Naive B cell (primary cell): ENCODE data around the gene SSX4B. TPM values are rescaled to one million over a fixed set of nuclear protein-coding genes. Genes with fewer than 3 reads are reported as not detected.
"Not testable (repeated sequence)": the region's sequence is repeated elsewhere in the genome, so short reads cannot be mapped to it uniquely, and the experiment has no call there.

Source experiments
- ATAC-seq, 2 donors: fragments of 150-1000 bp; cut with Tn5 transposase; 2 replicates each; pipeline ENCODE4 v1.10.0; 2021; ENCODE audit warnings: low read depth in 2 of 2, mild to moderate bottlenecking in 2 of 2, moderate library complexity in 2 of 2
- DNase-seq: peaks from one replicate; pipeline ENCODE4 v3.0.0; 2022
- H3K27ac Mint-ChIP-seq, 6 donors: one replicate each; pipeline ENCODE4 v1.8.0; 2020 to 2022; ENCODE audit warnings: mild to moderate bottlenecking in 6 of 6, mixed read lengths in 6 of 6, moderate library complexity in 5 of 6, inconsistent platforms in 2 of 6
- H3K27me3 Mint-ChIP-seq, 3 donors: one replicate each; pipeline ENCODE4 v1.8.0; 2021 to 2022; ENCODE audit warnings: mixed read lengths in 3 of 3, mild to moderate bottlenecking in 1 of 3
- H3K36me3 Mint-ChIP-seq, 2 donors: one replicate each; pipeline ENCODE4 v1.8.0; 2020 to 2022; ENCODE audit warnings: mixed read lengths in 2 of 2, inconsistent platforms in 1 of 2, mild to moderate bottlenecking in 1 of 2
- H3K4me1 Mint-ChIP-seq, 3 donors: one replicate each; pipeline ENCODE4 v1.8.0; 2020 to 2022; ENCODE audit warnings: mixed read lengths in 3 of 3, inconsistent platforms in 1 of 3, mild to moderate bottlenecking in 1 of 3, moderate library complexity in 1 of 3
- H3K4me3 Mint-ChIP-seq, 8 donors: one replicate each; pipeline ENCODE4 v1.8.0; 2020 to 2022; ENCODE audit warnings: mild to moderate bottlenecking in 8 of 8, mixed read lengths in 8 of 8, moderate library complexity in 8 of 8, inconsistent platforms in 2 of 8
- H3K9me3 Mint-ChIP-seq, 7 donors: one replicate each; pipeline ENCODE4 v1.8.0; 2020 to 2022; ENCODE audit warnings: mixed read lengths in 7 of 7, mild to moderate bottlenecking in 5 of 7, inconsistent platforms in 2 of 7, moderate library complexity in 1 of 7
- polyA plus RNA-seq, 6 donors: library from polyadenylated mRNA; unstranded; fragments of 300-500 nt; fragmentation: Illumina TruSeq; gene quantifications; one replicate each; pipeline ENCODE4 v1.2.3, GENCODE V29; 2021; ENCODE audit warnings: low read depth in 6 of 6

SSX4B gene
- not detected for polyA plus RNA-seq

GRCh38 chrX:48411860-48412259 lies at the start of gene SSX4B:
TSS of gene SSX4B (minus strand) at chrX:48411960. CDS start at chrX:48411372, 588 bp downstream.
- H3K4me1 Mint-ChIP-seq, H3K27me3 Mint-ChIP-seq, H3K9me3 Mint-ChIP-seq, ATAC-seq, H3K27ac Mint-ChIP-seq, DNase-seq, H3K4me3 Mint-ChIP-seq, H3K36me3 Mint-ChIP-seq: not testable (repeated sequence)

DNA sequence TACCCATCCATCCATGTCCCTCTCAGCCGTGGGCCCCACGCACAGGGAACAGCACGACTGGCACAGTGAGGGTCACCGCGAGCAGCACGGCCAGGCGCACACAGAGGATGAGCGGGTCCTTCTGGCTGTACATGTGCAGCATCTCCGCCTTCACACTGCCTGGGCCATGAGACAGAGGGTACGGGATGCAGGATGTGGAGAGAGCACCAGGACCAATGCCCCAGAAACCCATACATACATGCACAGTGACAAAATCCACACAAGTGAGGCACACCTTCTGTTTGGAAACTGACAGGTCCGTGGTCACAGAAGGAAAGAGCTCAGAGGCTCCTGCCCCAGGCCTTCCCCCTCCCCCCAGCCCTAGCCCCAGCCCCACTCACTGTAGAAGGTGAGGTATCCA lies 48.8 kb upstream of the SSX4B start:
- H3K27me3 Mint-ChIP-seq, result no peaks in the 10 kb centered on the region
- no peak for ATAC-seq
- DNase-seq, result no peak
- H3K9me3 Mint-ChIP-seq, result peaks cover 0 to 1% (median 0%) of the 10 kb centered on the region in 7 donors
- H3K27ac Mint-ChIP-seq, result no peak overlapping the region
- no peak overlapping the region for H3K4me3 Mint-ChIP-seq
- peaks cover 0 to 6% (median 2%) of the 10 kb centered on the region in 3 donors for H3K4me1 Mint-ChIP-seq
- peaks cover 0 to 15% of the 10 kb centered on the region in 2 donors for H3K36me3 Mint-ChIP-seq

DNA sequence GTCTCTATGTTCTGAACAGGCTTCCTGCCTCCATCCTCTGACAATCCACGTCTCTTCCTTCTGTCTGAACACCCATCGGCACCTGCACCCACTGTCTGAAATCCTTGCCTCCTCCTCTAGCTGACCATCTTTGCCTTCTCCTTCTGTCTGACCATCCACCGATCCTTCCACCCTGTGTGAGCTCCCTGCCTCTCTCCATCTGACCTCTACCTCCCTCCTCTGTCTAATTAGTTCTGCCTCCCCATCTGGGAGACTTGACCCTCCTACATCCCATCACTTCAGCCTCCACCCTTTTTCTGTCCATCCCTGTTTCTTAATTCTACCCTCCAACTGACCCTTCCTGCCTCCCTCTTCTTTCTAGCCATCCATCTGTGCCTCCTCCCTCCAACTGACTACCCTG lies 48.3 kb upstream of the SSX4B start:
- no peak for ATAC-seq
- Mint-ChIP-seq H3K27ac (peak overlapping the region in 2 of 6 donors; percentile 57 to 90), H3K4me1 (peaks cover 0 to 6% (median 2%) of the 10 kb centered on the region in 3 donors), H3K27me3 (no peaks in the 10 kb centered on the region), H3K9me3 (peaks cover 0 to 1% (median 0%) of the 10 kb centered on the region in 7 donors), H3K36me3 (peaks cover 0 to 15% of the 10 kb centered on the region in 2 donors), H3K4me3 (peak overlapping the region in 1 of 8 donors; percentile 8)
- no peak for DNase-seq

DNA sequence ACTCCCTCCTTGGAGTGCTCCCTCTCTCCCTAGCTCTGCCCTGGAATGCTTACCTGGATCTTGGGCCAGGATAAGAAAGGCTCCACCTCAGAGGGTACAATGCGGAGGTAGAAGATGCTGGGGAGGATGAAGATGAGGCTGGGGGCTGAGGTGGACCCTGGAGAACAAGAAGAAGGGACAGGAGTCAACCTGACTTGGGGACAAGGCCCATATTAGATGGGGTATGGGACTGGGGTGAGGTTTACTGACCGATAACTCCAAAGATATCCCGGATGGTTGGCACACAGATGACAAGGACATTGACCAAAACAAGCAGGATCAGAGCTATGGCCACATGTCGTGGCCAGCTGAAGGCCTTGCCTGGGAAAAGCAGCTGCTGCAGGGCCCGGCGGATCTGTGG lies 47.7 kb upstream of the SSX4B start:
- H3K27ac Mint-ChIP-seq, result peak overlapping the region in 1 of 6 donors; percentile 75
- no peak overlapping the region for H3K4me3 Mint-ChIP-seq
- H3K9me3 Mint-ChIP-seq, result peaks cover 0 to 1% (median 0%) of the 10 kb centered on the region in 7 donors
- H3K4me1 Mint-ChIP-seq, result peaks cover 0 to 6% (median 2%) of the 10 kb centered on the region in 3 donors
- DNase-seq, result no peak
- no peaks in the 10 kb centered on the region for H3K27me3 Mint-ChIP-seq
- peaks cover 0 to 15% of the 10 kb centered on the region in 2 donors for H3K36me3 Mint-ChIP-seq
- ATAC-seq, result no peak

DNA sequence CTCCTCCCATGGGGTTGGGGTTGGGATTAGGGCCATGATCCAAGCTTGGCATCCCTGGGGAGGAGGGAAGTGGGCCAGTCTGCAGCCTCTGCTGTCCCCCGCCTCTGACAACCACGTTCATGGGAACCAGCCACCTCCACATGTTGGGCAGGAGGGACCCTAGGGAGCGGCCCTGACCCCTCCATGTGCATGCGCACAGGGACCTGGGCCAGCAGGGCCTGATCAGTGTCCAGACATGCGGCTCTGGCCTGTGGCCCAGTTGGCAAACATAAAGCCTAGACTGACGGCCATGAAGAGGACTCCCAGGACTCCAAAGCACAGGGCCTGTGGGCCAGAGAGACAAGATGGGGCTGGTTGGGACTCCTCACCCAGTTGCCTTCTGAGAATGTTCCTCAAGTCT lies 47.0 kb upstream of the SSX4B start:
- no peaks in the 10 kb centered on the region for H3K27me3 Mint-ChIP-seq
- peak overlapping the region in 1 of 6 donors; percentile 63 for H3K27ac Mint-ChIP-seq
- peaks cover 0 to 15% of the 10 kb centered on the region in 2 donors for H3K36me3 Mint-ChIP-seq
- peaks cover 0 to 1% (median 0%) of the 10 kb centered on the region in 7 donors for H3K9me3 Mint-ChIP-seq
- no peak overlapping the region for H3K4me3 Mint-ChIP-seq
- ATAC-seq (no peak), DNase-seq (no peak)
- H3K4me1 Mint-ChIP-seq, result peaks cover 0 to 6% (median 2%) of the 10 kb centered on the region in 3 donors

DNA sequence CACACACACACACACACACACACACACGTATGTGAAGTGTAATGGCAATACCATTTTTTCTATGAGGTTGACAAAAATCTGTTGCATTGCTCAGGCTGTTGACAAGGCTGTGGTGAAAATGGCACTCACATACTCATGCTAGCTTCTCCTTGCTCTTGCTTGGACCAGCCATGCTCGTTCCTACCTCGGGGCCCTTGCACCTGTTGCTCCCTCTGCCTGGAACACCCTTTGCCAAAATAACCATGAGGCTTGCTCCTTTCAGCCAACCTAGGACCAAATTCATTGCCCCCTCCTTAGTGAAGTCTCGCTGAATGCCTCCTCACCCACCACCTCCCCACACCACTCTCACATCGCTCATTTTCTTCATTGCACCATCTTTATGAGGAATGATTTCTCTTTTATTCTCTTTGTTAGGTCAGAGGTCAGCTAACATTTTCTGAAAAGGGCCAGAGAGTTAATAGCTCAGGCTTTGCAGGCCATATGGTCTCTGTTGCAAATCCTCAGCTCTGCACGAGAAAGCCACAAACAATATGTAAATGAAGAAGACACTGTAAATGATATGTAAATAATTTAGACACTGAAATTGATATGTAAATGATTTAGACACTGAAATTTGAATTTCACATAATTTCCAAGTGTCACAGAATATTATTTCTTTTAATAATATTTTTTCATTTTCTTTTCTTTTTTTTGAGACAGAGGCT lies 45.0 kb upstream of the SSX4B start:
- peaks cover 0 to 1% (median 0%) of the 10 kb centered on the region in 7 donors for H3K9me3 Mint-ChIP-seq
- peaks cover 0 to 15% of the 10 kb centered on the region in 2 donors for H3K36me3 Mint-ChIP-seq
- H3K4me1 Mint-ChIP-seq, result peaks cover 0 to 6% (median 2%) of the 10 kb centered on the region in 3 donors
- no peak overlapping the region for H3K4me3 Mint-ChIP-seq
- ATAC-seq (no peak), DNase-seq (no peak)
- no peaks in the 10 kb centered on the region for H3K27me3 Mint-ChIP-seq
- peak overlapping the region in 1 of 6 donors; percentile 5 for H3K27ac Mint-ChIP-seq

DNA sequence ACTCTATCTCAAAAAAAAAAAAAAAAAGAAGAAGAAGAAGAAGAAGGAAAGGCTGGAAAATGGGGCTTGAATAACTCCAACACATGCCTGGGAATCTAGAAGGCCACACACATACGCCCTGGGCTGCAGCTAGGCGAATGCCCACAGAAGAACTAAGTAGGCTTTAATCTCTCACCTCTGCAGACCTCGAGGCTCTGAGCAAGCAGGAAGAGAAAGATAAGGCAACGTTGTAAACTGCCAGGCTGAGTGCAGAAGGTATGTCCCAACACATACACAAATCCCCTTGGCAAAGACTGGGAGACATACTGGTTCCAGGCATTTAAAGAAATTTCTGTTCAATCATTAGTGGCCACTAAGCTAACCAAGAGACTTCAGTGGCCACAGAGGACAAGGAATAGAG lies 39.9 kb upstream of the SSX4B start:
- ATAC-seq (no peak), DNase-seq (no peak)
- Mint-ChIP-seq H3K4me1 (no peaks in the 10 kb centered on the region), H3K27me3 (no peaks in the 10 kb centered on the region), H3K36me3 (no peaks in the 10 kb centered on the region), H3K4me3 (peak overlapping the region in 1 of 8 donors; percentile 61), H3K9me3 (peaks cover 0 to 1% (median 0%) of the 10 kb centered on the region in 7 donors), H3K27ac (no peak overlapping the region)

- H3K9me3 Mint-ChIP-seq, result peaks cover 0 to 1% (median 0%) of the 10 kb centered on the region in 7 donors
- H3K4me3 Mint-ChIP-seq, result no peak overlapping the region
- H3K27me3 Mint-ChIP-seq, result peaks cover 0 to 6% (median 0%) of the 10 kb centered on the region in 3 donors
- peak overlapping the region in 2 of 6 donors; percentile 69 to 80 for H3K27ac Mint-ChIP-seq
- no peaks in the 10 kb centered on the region for H3K4me1 Mint-ChIP-seq
- no peaks in the 10 kb centered on the region for H3K36me3 Mint-ChIP-seq
- DNase-seq (no peak), ATAC-seq (no peak)
These were observed 38.3 kb upstream of the SSX4B start for GRCh38 chrX:48450076-48450475.

DNA sequence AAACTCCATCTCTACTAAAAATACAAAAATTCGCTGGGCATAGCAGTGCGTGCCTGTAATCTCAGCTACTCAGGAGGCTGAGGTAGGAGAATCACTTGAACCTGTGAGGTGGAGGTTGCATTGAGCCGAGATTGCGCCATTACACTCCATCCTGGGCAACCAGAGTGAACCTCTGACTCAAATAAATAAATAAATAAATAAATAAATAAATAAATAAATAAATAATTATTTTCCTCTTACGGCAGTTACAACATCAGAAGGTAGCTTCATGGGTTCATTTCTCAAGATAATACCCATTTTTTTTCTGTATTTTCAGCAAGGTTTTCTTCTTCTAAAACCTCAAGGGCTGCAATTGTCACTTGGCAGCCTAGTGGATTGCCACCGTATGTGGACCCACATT lies 35.4 kb upstream of the SSX4B start:
- not testable (repeated sequence) for ATAC-seq, H3K9me3 Mint-ChIP-seq
- H3K27me3 Mint-ChIP-seq, result peaks cover 0 to 26% (median 5%) of the 10 kb centered on the region in 3 donors

DNA sequence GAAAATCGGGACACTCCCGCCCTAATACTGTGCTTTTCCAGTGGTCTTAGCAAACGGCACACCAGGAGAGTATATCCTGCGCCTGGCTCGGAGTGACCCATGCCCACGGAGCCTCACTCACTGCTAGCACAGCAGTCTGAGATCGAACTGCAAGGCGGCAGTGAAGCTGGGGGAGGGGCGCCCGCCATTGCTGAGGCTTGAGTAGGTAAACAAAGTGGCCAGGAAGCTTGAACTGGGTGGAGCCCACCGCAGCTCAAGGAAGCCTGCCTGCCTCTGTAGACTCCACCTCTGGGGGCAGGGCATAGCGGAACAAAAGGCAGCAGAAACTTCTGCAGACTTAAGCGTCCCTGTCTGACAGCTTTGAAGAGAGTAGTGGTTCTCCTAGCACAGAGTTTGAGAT lies 22.0 kb upstream of the SSX4B start:
- Mint-ChIP-seq H3K27me3 (peaks cover 7 to 24% (median 16%) of the 10 kb centered on the region in 3 donors), H3K9me3 (peaks cover 2 to 19% (median 10%) of the 10 kb centered on the region in 7 donors)
- H3K27ac Mint-ChIP-seq, H3K4me3 Mint-ChIP-seq, H3K36me3 Mint-ChIP-seq, DNase-seq, ATAC-seq, H3K4me1 Mint-ChIP-seq: not testable (repeated sequence)

More for the DNA sequence above, 35.4 kb upstream of the SSX4B start:
- not testable (repeated sequence) for DNase-seq, H3K27ac Mint-ChIP-seq, H3K36me3 Mint-ChIP-seq, H3K4me1 Mint-ChIP-seq, H3K4me3 Mint-ChIP-seq

GRCh38 chrX:48430166-48430565 lies 18.4 kb upstream of the SSX4B start:
- ATAC-seq, H3K4me1 Mint-ChIP-seq, DNase-seq, H3K4me3 Mint-ChIP-seq, H3K27ac Mint-ChIP-seq, H3K36me3 Mint-ChIP-seq: not testable (repeated sequence)
- peaks cover 7 to 24% (median 18%) of the 10 kb centered on the region in 3 donors for H3K27me3 Mint-ChIP-seq
- peaks cover 2 to 11% (median 8%) of the 10 kb centered on the region in 7 donors for H3K9me3 Mint-ChIP-seq

DNA sequence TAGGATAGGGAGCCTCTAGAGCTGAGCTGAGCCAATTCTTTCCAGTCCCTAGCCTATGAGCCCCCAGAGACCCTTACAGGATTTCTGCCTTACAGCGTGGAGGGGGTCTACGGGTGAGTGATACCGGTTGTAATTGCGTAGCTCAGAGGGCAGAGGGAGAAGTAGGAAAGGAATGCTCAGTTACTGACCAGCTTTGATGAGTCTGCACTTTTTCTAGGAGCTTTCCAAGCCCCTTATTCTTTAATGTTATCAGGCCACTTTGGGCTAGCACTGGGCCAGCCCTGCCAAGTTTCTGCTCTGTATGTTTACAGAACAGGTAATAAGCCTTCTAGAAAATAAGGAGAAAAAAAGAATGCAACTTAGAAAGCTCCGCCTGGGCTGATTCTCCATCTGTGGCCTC lies 17.8 kb upstream of the SSX4B start:
- DNase-seq, H3K4me3 Mint-ChIP-seq, ATAC-seq, H3K9me3 Mint-ChIP-seq, H3K4me1 Mint-ChIP-seq, H3K27ac Mint-ChIP-seq, H3K36me3 Mint-ChIP-seq: not testable (repeated sequence)
- H3K27me3 Mint-ChIP-seq, result peaks cover 7 to 20% (median 15%) of the 10 kb centered on the region in 3 donors

- not testable (repeated sequence) for H3K4me3 Mint-ChIP-seq, H3K27ac Mint-ChIP-seq, H3K36me3 Mint-ChIP-seq, H3K9me3 Mint-ChIP-seq, H3K4me1 Mint-ChIP-seq, DNase-seq, ATAC-seq
- peaks cover 4 to 12% (median 9%) of the 10 kb centered on the region in 3 donors for H3K27me3 Mint-ChIP-seq
These were observed 15.4 kb upstream of the SSX4B start for GRCh38 chrX:48427027-48427716.

- H3K4me3 Mint-ChIP-seq, result peak overlapping the region in 1 of 8 donors; percentile 6
- H3K4me1 Mint-ChIP-seq, H3K27me3 Mint-ChIP-seq, DNase-seq, H3K36me3 Mint-ChIP-seq, H3K9me3 Mint-ChIP-seq, H3K27ac Mint-ChIP-seq, ATAC-seq: not testable (repeated sequence)
These were observed 13.9 kb downstream of the SSX4B start for GRCh38 chrX:48397825-48398224.
